A673 (cell line): Measurements from ENCODE around the gene THSD4. TPM values are rescaled to one million over a fixed set of nuclear protein-coding genes. Genes with fewer than 3 reads are reported as not detected.
A peak's percentile ranks its signal among the peaks of the same experiment; 100 is the strongest.

Experiments used
- BruUV-seq: library from RNA; stranded (reverse); fragments of 400-500 nt; replicated peaks from 2 replicates; lab custom pipeline; 2021; lab: Mats Ljungman, UMichigan
- CTCF ChIA-PET: fragments of 300-600 bp; sonication (Branson Sonifier 250); formaldehyde crosslinking; loops from one replicate; lab custom pipeline; 2022; ENCODE audit warnings: antibody characterized with exemption; lab: Charles Lee
- POLR2A ChIA-PET: fragments of 300-600 bp; sonication (Branson Sonifier 250); formaldehyde crosslinking; loops from one replicate; lab custom pipeline; 2022; ENCODE audit warnings: antibody characterized with exemption; ENCODE audit not compliant: low non-redundant PET; lab: Charles Lee
- DNase-seq: peaks from one replicate; pipeline ENCODE4 v3.0.0-alpha.2; 2015; ENCODE audit warnings: low spot score
- H3K27ac ChIP-seq: fragments of 200-600 bp; sonication (generic); 2 replicates; pipeline ENCODE4 v1.5.1; 2016; ENCODE audit warnings: mixed run types, low read depth, mild to moderate bottlenecking, mixed read lengths, antibody characterized with exemption, low read length; ENCODE audit not compliant: poor library complexity, severe bottlenecking
- H3K27me3 ChIP-seq: fragments of 200-600 bp; sonication (generic); replicated peaks from 2 replicates; pipeline ENCODE4 v1.6.1; 2017; ENCODE audit warnings: mixed run types, low read depth, mild to moderate bottlenecking, mixed read lengths, antibody characterized with exemption, low read length; ENCODE audit not compliant: insufficient read depth, poor library complexity
- H3K36me3 ChIP-seq: fragments of 200-600 bp; sonication (generic); 2 replicates; pipeline ENCODE4 v1.6.1; 2016; ENCODE audit warnings: mixed run types, mild to moderate bottlenecking, mixed read lengths, antibody characterized with exemption, low read length; ENCODE audit not compliant: insufficient read depth, poor library complexity, severe bottlenecking
- H3K4me1 ChIP-seq: fragments of 200-600 bp; sonication (generic); 2 replicates; pipeline ENCODE4 v1.6.1; 2017; ENCODE audit warnings: mixed run types, mild to moderate bottlenecking, mixed read lengths, antibody characterized with exemption, low read length; ENCODE audit not compliant: insufficient read depth, poor library complexity, severe bottlenecking
- H3K4me3 ChIP-seq: fragments of 200-600 bp; sonication (generic); 2 replicates; pipeline ENCODE4 v1.5.1; 2016; ENCODE audit warnings: low read depth, mixed run types, mild to moderate bottlenecking, mixed read lengths, low read length; ENCODE audit not compliant: poor library complexity, severe bottlenecking
- H3K9me3 ChIP-seq: fragments of 200-600 bp; sonication (generic); 2 replicates; pipeline ENCODE4 v1.6.1; 2016; ENCODE audit warnings: mixed run types, low read depth, mild to moderate bottlenecking, mixed read lengths, antibody characterized with exemption, low read length; ENCODE audit not compliant: poor library complexity, severe bottlenecking
- EZH2 ChIP-seq: fragments of 200-600 bp; sonication (generic); IDR thresholded peaks from 2 replicates; pipeline ENCODE4 v1.6.1; 2017; ENCODE audit warnings: borderline replicate concordance, low read depth, mild to moderate bottlenecking, mixed read lengths, antibody characterized with exemption, low read length; ENCODE audit not compliant: poor library complexity, severe bottlenecking
- intact Hi-C: fragments of 100-400 bp; cut with micrococcal nuclease; formaldehyde crosslinking; loops from one replicate; pipeline ENCODE4 v1.10.0; 2022; ENCODE audit not compliant: unreplicated experiment
- total RNA-seq: library from RNA; stranded (reverse); gene quantifications from 2 replicates; pipeline ENCODE4 v1.2.3, GENCODE V29; 2021
- TF ChIP-seq, protein P1 (sequence below): fragments of 300-800, 200-600 bp; sonication (generic); conservative IDR thresholded peaks from 2 replicates; pipeline ENCODE4 v1.5.1; 2017; ENCODE audit warnings: low read depth, mild to moderate bottlenecking, antibody characterized with exemption, low read length, moderate library complexity, mixed read lengths

The THSD4 gene
- total RNA-seq, 1 experiment from 2014 or later: 2.4 TPM

DNA sequence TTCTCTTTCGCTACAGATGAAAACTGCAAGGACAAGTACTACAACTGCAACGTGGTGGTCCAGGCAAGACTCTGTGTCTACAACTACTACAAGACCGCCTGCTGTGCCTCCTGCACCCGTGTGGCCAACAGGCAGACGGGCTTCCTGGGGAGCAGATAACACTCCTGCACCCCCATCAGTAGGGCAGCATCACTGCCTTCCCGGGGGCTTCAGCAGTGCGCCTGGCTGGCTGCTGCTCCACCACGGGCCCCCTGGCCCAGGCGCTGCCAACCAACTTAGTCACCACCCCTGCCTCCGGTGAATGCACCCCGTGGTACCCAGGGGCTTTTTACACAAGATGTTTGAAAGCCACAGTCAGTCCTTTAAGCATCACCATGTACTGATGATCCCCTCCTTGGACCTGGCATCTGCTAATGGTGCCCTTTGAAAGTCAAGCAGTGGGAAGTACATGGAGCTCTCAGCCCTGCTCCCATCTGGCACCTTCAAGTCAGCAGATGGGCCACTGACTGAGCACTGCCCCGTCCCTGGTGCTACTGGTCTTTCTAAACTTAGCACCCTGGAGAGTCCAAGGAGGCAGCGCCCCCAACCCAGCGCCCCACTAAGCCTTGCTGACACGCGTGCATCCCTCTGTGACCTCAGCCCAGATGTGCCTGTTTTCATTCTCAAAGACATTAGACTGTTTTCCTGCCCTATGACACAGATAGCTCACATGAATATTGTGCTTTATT, 662.1 kb downstream of the THSD4 start:
- no peak for DNase-seq
- Histone ChIP-seq H3K4me1 (no peaks in the 10 kb centered on the region), H3K36me3 (no peaks in the 10 kb centered on the region), H3K4me3 (no peak overlapping the region), H3K27ac (no peak overlapping the region), H3K9me3 (no peaks in the 10 kb centered on the region), H3K27me3 (no peaks in the 10 kb centered on the region)
- intact Hi-C loops: no loop called here
- POLR2A ChIA-PET: no interaction called here
- TF ChIP-seq, protein P1, sequence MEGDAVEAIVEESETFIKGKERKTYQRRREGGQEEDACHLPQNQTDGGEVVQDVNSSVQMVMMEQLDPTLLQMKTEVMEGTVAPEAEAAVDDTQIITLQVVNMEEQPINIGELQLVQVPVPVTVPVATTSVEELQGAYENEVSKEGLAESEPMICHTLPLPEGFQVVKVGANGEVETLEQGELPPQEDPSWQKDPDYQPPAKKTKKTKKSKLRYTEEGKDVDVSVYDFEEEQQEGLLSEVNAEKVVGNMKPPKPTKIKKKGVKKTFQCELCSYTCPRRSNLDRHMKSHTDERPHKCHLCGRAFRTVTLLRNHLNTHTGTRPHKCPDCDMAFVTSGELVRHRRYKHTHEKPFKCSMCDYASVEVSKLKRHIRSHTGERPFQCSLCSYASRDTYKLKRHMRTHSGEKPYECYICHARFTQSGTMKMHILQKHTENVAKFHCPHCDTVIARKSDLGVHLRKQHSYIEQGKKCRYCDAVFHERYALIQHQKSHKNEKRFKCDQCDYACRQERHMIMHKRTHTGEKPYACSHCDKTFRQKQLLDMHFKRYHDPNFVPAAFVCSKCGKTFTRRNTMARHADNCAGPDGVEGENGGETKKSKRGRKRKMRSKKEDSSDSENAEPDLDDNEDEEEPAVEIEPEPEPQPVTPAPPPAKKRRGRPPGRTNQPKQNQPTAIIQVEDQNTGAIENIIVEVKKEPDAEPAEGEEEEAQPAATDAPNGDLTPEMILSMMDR: no peak
- no peak for TF ChIP-seq EZH2
- BruUV-seq: no TSS peak
- CTCF ChIA-PET: interaction anchor here (1.7 kb wide), 1 partner anchor 33 kb away, joined by 4 read pairs; no protein-coding TSS in a partner anchor

DNA sequence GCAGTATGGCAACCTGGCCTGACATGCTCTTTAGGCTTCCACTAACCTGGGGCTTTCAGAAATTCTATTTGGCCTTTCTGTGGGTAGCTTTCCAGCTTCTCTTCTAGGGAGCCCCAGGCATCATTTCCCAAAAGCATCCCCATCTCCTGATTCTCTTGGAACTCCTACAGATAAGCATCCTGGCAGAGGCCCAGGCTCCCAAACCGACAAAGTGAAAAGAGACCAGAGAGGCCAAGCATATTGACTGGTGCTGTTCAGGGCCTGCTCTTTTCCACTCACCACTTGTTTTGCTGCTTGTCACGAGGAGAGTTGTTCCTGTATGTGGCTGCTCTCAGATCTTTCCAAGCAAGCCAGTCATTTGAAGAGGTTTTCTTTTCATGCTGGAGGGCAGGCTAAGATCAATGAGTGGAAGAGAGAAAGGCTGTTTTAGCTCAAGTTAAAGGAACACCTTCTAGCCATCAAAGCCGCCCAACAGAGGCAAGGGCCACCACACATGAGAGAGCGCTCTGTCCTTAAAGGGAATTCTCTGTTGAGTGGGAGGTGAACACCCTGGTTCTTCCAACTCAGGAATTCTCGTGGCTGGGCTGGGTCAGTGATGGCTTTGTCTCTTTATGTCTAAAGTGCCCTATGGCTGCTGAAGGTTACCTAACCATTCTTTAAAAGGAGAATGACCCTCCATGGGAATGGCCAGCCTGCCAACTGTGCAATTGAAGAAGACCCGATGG, 664.0 kb downstream of the THSD4 start:
- TF ChIP-seq, protein P1: no peak
- TF ChIP-seq EZH2: no peak
- H3K27ac ChIP-seq: no peak overlapping the region
- H3K4me1 ChIP-seq: no peaks in the 10 kb centered on the region
- H3K36me3 ChIP-seq: no peaks in the 10 kb centered on the region
- no peak overlapping the region for H3K4me3 ChIP-seq
- no peaks in the 10 kb centered on the region for H3K27me3 ChIP-seq
- H3K9me3 ChIP-seq: no peaks in the 10 kb centered on the region
- intact Hi-C loops: no loop called here
- ChIA-PET CTCF (interaction anchor here (1.7 kb wide), 1 partner anchor 35 kb away, joined by 4 read pairs; no protein-coding TSS in a partner anchor), POLR2A (no interaction called here)
- DNase-seq: no peak
- BruUV-seq: no TSS peak

DNA sequence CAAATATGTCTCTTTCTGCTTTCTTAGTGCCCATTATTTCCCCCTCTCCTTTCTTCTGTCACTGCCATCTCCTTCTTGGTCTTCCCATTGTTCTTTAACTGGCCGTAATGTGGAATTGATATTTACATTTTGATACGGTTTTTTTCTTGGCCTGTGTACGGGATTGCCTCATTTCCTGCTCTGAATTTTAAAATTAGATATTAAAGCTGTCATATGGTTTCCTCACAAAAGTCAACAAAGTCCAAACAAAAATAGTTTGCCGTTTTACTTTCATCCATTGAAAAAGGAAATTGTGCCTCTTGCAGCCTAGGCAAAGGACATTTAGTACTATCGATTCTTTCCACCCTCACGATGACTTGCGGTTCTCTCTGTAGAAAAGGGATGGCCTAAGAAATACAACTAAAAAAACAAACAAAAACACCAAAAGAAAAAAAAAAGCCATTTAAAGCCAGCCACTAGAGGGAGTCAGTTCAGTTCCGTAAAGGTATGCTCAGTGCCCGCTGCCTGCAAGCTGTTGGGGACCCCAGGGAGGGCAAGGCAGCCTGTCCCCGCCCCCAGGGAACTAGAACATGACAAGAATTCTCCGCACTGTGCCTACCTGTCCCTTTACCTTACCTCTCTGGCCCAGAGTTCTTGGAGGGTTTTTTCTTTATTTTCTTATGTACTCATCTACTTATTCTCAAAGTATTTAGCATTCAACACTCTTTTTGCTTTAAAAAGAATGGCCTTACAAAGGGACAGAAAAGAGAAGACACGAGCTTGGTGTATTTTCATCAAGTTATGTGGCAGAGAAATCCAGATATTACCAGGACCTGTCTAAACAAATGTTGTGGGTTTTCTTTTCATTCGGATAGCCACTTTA, 665.1 kb downstream of the THSD4 start:
- CTCF ChIA-PET: interaction anchor here (0.7 to 1.5 kb wide), 4 partner anchors 25 to 376 kb away, joined by 3 to 5 read pairs (median 4); no protein-coding TSS in a partner anchor
- Histone ChIP-seq H3K4me1 (no peaks in the 10 kb centered on the region), H3K9me3 (no peaks in the 10 kb centered on the region), H3K36me3 (no peaks in the 10 kb centered on the region), H3K27ac (no peak overlapping the region), H3K4me3 (no peak overlapping the region), H3K27me3 (no peaks in the 10 kb centered on the region)
- TF ChIP-seq, protein P1: peak; percentile 93
- TF ChIP-seq EZH2: no peak
- no TSS peak for BruUV-seq
- peak; percentile 69 for DNase-seq
- intact Hi-C loops: loop anchor here (5.0 kb wide), 1 partner anchor 377 kb away; no protein-coding TSS in a partner anchor
- POLR2A ChIA-PET: no interaction called here
